GM21737 (cell line): ENCODE results near the gene CLSTN2.

Experiments
- ATAC-seq: cut with Tn5 transposase; IDR thresholded peaks from one replicate; pipeline ENCODE4 v1.9.1; 2021; ENCODE audit warnings: mild to moderate bottlenecking, moderate library complexity; ENCODE audit not compliant: unreplicated experiment

CLSTN2 gene

GRCh38 chr3:140573011-140573410 is 638.0 kb downstream of the CLSTN2 start:
- no peak for ATAC-seq

GRCh38 chr3:140574375-140574774 is 639.4 kb downstream of the CLSTN2 start:
- no peak for ATAC-seq

GRCh38 chr3:140576449-140576848 is 641.5 kb downstream of the CLSTN2 start:
- ATAC-seq, result no peak

- ATAC-seq, result no peak
Observed at GRCh38 chr3:140577911-140578310, 642.9 kb downstream of the CLSTN2 start.

- ATAC-seq, result no peak
Observed at GRCh38 chr3:140579260-140579659, 644.3 kb downstream of the CLSTN2 start.

GRCh38 chr3:140580746-140581145 is 645.8 kb downstream of the CLSTN2 start:
- no peak for ATAC-seq

GRCh38 chr3:140584549-140584948 is 649.6 kb downstream of the CLSTN2 start:
- no peak for ATAC-seq

GRCh38 chr3:140585828-140586227 is 650.8 kb downstream of the CLSTN2 start:
- no peak for ATAC-seq

- no peak for ATAC-seq
Observed at GRCh38 chr3:140586311-140586710, 651.3 kb downstream of the CLSTN2 start.

- no peak for ATAC-seq
Observed at GRCh38 chr3:140588558-140588957, 653.6 kb downstream of the CLSTN2 start.

GRCh38 chr3:140593766-140594165 is 658.8 kb downstream of the CLSTN2 start:
- ATAC-seq, result no peak

GRCh38 chr3:140595295-140595694 is 660.3 kb downstream of the CLSTN2 start:
- no peak for ATAC-seq

- ATAC-seq, result no peak
Observed at GRCh38 chr3:140597364-140597763, 662.4 kb downstream of the CLSTN2 start.

- ATAC-seq, result no peak
Observed at GRCh38 chr3:140597792-140598191, 662.8 kb downstream of the CLSTN2 start.

GRCh38 chr3:140599009-140599408 is 664.0 kb downstream of the CLSTN2 start:
- ATAC-seq, result no peak

- ATAC-seq, result no peak
Observed at GRCh38 chr3:140599496-140599895, 664.5 kb downstream of the CLSTN2 start.

GRCh38 chr3:140601881-140602280 is 666.9 kb downstream of the CLSTN2 start:
- ATAC-seq, result no peak

- no peak for ATAC-seq
Observed at GRCh38 chr3:140602781-140603180, 667.8 kb downstream of the CLSTN2 start.

GRCh38 chr3:140603766-140604165 is 668.8 kb downstream of the CLSTN2 start:
- ATAC-seq, result no peak

- no peak for ATAC-seq
Observed at GRCh38 chr3:140610544-140610943, 675.6 kb downstream of the CLSTN2 start.

GRCh38 chr3:140614001-140614400 is 679.0 kb downstream of the CLSTN2 start:
- no peak for ATAC-seq

GRCh38 chr3:140617135-140617534 is 682.1 kb downstream of the CLSTN2 start:
- no peak for ATAC-seq

- ATAC-seq, result no peak
Observed at GRCh38 chr3:140626856-140627255, 691.9 kb downstream of the CLSTN2 start.
